Epithelial cell of proximal tubule (primary cell): ENCODE measurements around the gene TANC1. TPM values are rescaled to one million over a fixed set of nuclear protein-coding genes. Genes with fewer than 3 reads are reported as not detected.

Experiments
- DNase-seq: peaks from one replicate; pipeline ENCODE4 v3.0.0-alpha.2; 2011; ENCODE audit warnings: low read depth
- H3K4me3 ChIP-seq: 2 replicates; pipeline ENCODE4 v1.5.1; 2011; ENCODE audit warnings: low read depth, mild to moderate bottlenecking, low read length
- CTCF ChIP-seq: conservative IDR thresholded peaks from 2 replicates; pipeline ENCODE4 v1.5.1; 2012; ENCODE audit warnings: low read depth, mild to moderate bottlenecking, low read length
- total RNA-seq: library from RNA; depleted of rRNA; stranded (reverse); fragments of >200 nt; gene quantifications from 2 replicates; pipeline ENCODE4 v1.2.3, GENCODE V29; 2015

Gene TANC1
- total RNA-seq, 1 donor from 2014 or later = 14.3 TPM

- DNase-seq = no peak
- no peak overlapping the region for H3K4me3 ChIP-seq
- TF ChIP-seq CTCF = no peak
Measured at GRCh38 chr2:159096901-159097300, 128.5 kb downstream of the TANC1 start.

GRCh38 chr2:159098361-159098760 is 129.9 kb downstream of the TANC1 start:
- TF ChIP-seq CTCF = no peak
- DNase-seq = no peak
- H3K4me3 ChIP-seq = no peak overlapping the region

GRCh38 chr2:159098921-159099411 is 130.5 kb downstream of the TANC1 start:
- no peak for DNase-seq
- no peak for TF ChIP-seq CTCF
- no peak overlapping the region for H3K4me3 ChIP-seq

- TF ChIP-seq CTCF = no peak
- no peak overlapping the region for H3K4me3 ChIP-seq
- DNase-seq = no peak
Measured at GRCh38 chr2:159101755-159102489, 133.5 kb downstream of the TANC1 start.

GRCh38 chr2:159103411-159103810 is 135.0 kb downstream of the TANC1 start:
- no peak for DNase-seq
- H3K4me3 ChIP-seq = no peak overlapping the region
- TF ChIP-seq CTCF = no peak

GRCh38 chr2:159106109-159106508 is 137.7 kb downstream of the TANC1 start:
- no peak for DNase-seq
- no peak overlapping the region for H3K4me3 ChIP-seq
- TF ChIP-seq CTCF = no peak
